HFFc6 (cell line): ENCODE measurements around the gene COL9A3. TPM values are rescaled to one million over a fixed set of nuclear protein-coding genes. Genes with fewer than 3 reads are reported as not detected.

Source experiments
- DNase-seq: peaks from one replicate; pipeline ENCODE4 v3.0.0-alpha.2; 2018
- H3K27ac Mint-ChIP-seq: 2 replicates; pipeline ENCODE4 v1.8.0; 2020; ENCODE audit warnings: mild to moderate bottlenecking, mixed read lengths
- H3K27me3 Mint-ChIP-seq: 2 replicates; pipeline ENCODE4 v1.8.0; 2021; ENCODE audit warnings: mild to moderate bottlenecking, moderate library complexity, mixed read lengths; ENCODE audit not compliant: insufficient read depth
- H3K36me3 Mint-ChIP-seq: 2 replicates; pipeline ENCODE4 v1.8.0; 2021; ENCODE audit warnings: low read depth, mixed read lengths
- H3K4me1 Mint-ChIP-seq: 2 replicates; pipeline ENCODE4 v1.8.0; 2020; ENCODE audit warnings: low read depth, mixed read lengths
- H3K4me3 Mint-ChIP-seq: 2 replicates; pipeline ENCODE4 v1.8.0; 2020; ENCODE audit warnings: mild to moderate bottlenecking, moderate library complexity, mixed read lengths
- H3K9me3 Mint-ChIP-seq: 2 replicates; pipeline ENCODE4 v1.8.0; 2020; ENCODE audit warnings: mild to moderate bottlenecking, mixed read lengths
- CTCF ChIP-seq: fragments of 200-600 bp; sonication (generic); IDR thresholded peaks from 2 replicates; pipeline ENCODE4 v1.5.0; 2021; ENCODE audit warnings: antibody characterized with exemption, mild to moderate bottlenecking
- total RNA-seq, 6 experiments: library from RNA; stranded (reverse); fragmentation: NEBNext Ultra II Directional; extraction: Animal tissue kit (Norgen Biotek cat#: 25700); gene quantifications; 2 replicates in 1 of 6; 3 replicates in 5 of 6; pipeline ENCODE4 v1.2.3, GENCODE V29; 2021

Gene COL9A3
- total RNA-seq, 6 experiments from 2014 or later, result 0.07 to 0.34 (median 0.09) TPM; not detected in 3

GRCh38 chr20:62828511-62829230, 11.8 kb downstream of the COL9A3 start:
- Mint-ChIP-seq H3K27ac (no peak overlapping the region), H3K4me3 (no peak overlapping the region), H3K9me3 (no peaks in the 10 kb centered on the region), H3K27me3 (no peaks in the 10 kb centered on the region; the same call in 1 of the 2 replicates), H3K36me3 (no peaks in the 10 kb centered on the region), H3K4me1 (peaks cover 6% of the 10 kb centered on the region; the same call in 1 of the 2 replicates)
- no peak for TF ChIP-seq CTCF
- no peak for DNase-seq

- Mint-ChIP-seq H3K4me1 (peaks cover 6% of the 10 kb centered on the region; the same call in 1 of the 2 replicates), H3K27ac (no peak overlapping the region), H3K9me3 (no peaks in the 10 kb centered on the region), H3K4me3 (no peak overlapping the region), H3K27me3 (peaks cover under 1% of the 10 kb centered on the region; the same call in 1 of the 2 replicates), H3K36me3 (no peaks in the 10 kb centered on the region)
- DNase-seq, result no peak
- no peak for TF ChIP-seq CTCF
Measured at GRCh38 chr20:62829231-62830230, 12.7 kb downstream of the COL9A3 start.

GRCh38 chr20:62830251-62830650, 13.4 kb downstream of the COL9A3 start:
- Mint-ChIP-seq H3K27ac (no peak overlapping the region), H3K36me3 (no peaks in the 10 kb centered on the region), H3K4me1 (peaks cover 6% of the 10 kb centered on the region; the same call in 1 of the 2 replicates), H3K4me3 (no peak overlapping the region), H3K27me3 (peaks cover 4% of the 10 kb centered on the region; the same call in 1 of the 2 replicates), H3K9me3 (no peaks in the 10 kb centered on the region)
- TF ChIP-seq CTCF, result no peak
- no peak for DNase-seq

- peaks cover 6% of the 10 kb centered on the region; the same call in 1 of the 2 replicates for H3K4me1 Mint-ChIP-seq
- H3K36me3 Mint-ChIP-seq, result no peaks in the 10 kb centered on the region
- no peak for DNase-seq
- peaks cover 4% of the 10 kb centered on the region; the same call in 1 of the 2 replicates for H3K27me3 Mint-ChIP-seq
- no peak for TF ChIP-seq CTCF
- H3K27ac Mint-ChIP-seq, result no peak overlapping the region
- no peaks in the 10 kb centered on the region for H3K9me3 Mint-ChIP-seq
- H3K4me3 Mint-ChIP-seq, result no peak overlapping the region
Measured at GRCh38 chr20:62830821-62831220, 14.0 kb downstream of the COL9A3 start.

GRCh38 chr20:62831361-62831788, 14.5 kb downstream of the COL9A3 start:
- peaks cover 4% of the 10 kb centered on the region; the same call in 1 of the 2 replicates for H3K27me3 Mint-ChIP-seq
- no peaks in the 10 kb centered on the region for H3K36me3 Mint-ChIP-seq
- H3K4me1 Mint-ChIP-seq, result peaks cover 6% of the 10 kb centered on the region; the same call in 1 of the 2 replicates
- DNase-seq, result no peak
- no peak for TF ChIP-seq CTCF
- no peak overlapping the region for H3K4me3 Mint-ChIP-seq
- no peak overlapping the region for H3K27ac Mint-ChIP-seq
- no peaks in the 10 kb centered on the region for H3K9me3 Mint-ChIP-seq
